Urinary bladder (tissue), 4 donors: ENCODE data around the gene TTLL8. TPM values are rescaled to one million over a fixed set of nuclear protein-coding genes. Genes with fewer than 3 reads are reported as not detected.

Source experiments
- DNase-seq: peaks from one replicate; pipeline ENCODE4 v3.0.0-alpha.2; 2015; ENCODE audit errors: extremely low spot score
- H3K27ac ChIP-seq: one replicate; pipeline ENCODE4 v1.5.1; 2013; ENCODE audit warnings: low read depth, mild to moderate bottlenecking, moderate library complexity
- H3K36me3 ChIP-seq: one replicate; pipeline ENCODE4 v1.6.1; 2013; ENCODE audit warnings: mild to moderate bottlenecking, moderate library complexity; ENCODE audit not compliant: insufficient read depth
- H3K4me1 ChIP-seq: one replicate; pipeline ENCODE4 v1.6.1; 2013; ENCODE audit warnings: mild to moderate bottlenecking, moderate library complexity; ENCODE audit not compliant: insufficient read depth
- H3K4me3 ChIP-seq: one replicate; pipeline ENCODE4 v1.5.1; 2013; ENCODE audit warnings: low read depth, low read length
- WGBS: extraction: QIAGEN DNeasy Blood & Tissue Kit; methylation state at CpG from one replicate; pipeline ENCODE4 v1.1.7; 2013; 5-methylcytosine and 5-hydroxymethylcytosine counted together
- polyA plus RNA-seq: library from polyadenylated mRNA; stranded (reverse); fragments of 200-250 nt; gene quantifications from one replicate; pipeline ENCODE4 v1.2.3, GENCODE V29; 2013
- total RNA-seq: library from RNA; depleted of rRNA; stranded (reverse); fragments of >200 nt; gene quantifications from one replicate; pipeline ENCODE4 v1.2.3, GENCODE V29; 2014
- donor health status: healthy with polysubstance abuse.
- donor health status: healthy.

Gene TTLL8
- total RNA-seq: not detected
- not detected for polyA plus RNA-seq

DNA sequence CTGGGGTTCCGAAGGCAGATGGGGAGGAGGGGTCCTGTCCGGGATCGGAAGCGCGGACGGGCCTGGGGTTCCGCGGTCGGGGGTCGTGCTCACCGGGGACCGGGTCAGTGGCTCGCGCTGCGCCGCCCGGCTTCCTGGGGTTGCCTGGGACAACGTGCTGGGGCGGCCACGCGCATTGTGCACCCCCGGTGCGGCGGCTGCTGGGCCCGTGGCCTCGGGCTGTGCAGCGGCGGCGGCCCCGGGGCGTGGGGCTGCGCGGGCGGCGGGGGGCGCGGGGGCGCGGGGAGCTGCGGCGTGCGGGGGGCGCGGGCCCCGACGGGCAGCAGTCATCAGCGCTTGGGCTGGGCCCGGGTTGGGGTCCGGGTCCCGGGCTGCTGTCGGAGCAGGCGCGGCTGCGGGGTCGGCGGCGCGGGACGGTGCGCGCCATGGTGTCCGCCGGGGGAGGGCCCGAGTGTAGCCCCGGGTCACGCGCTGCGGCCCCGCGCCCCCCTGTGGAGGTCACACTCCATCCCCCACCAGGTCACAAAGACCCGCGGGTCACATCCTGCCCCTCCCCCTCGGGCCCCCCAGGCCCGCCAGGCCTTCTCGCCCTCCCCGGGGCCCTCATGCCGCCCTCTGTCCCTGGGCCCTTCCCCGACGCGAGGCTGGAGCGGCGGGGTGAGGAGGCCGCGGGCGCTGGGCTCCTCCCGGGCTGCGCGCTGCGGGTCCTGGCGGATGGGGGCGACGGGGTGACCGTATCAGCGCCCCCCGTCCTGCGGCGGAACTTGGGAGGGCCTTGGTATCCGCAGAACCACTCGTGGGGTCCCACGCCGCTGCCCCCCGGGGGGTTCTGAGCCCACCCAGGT is at the start of gene TTLL8:
TTLL8 (minus strand) TSS at position 238 of the 845 bp plus-strand sequence.
- H3K36me3 ChIP-seq: no peaks in the 10 kb centered on the region
- WGBS: 13% methylated on average over 101 of the region's 102 CpGs
- H3K4me3 ChIP-seq: no peak within 1 kb of the TSS
- H3K27ac ChIP-seq: no peak within 1 kb of the TSS
- H3K4me1 ChIP-seq: no peaks in the 10 kb centered on the region
- DNase-seq: no peak

DNA sequence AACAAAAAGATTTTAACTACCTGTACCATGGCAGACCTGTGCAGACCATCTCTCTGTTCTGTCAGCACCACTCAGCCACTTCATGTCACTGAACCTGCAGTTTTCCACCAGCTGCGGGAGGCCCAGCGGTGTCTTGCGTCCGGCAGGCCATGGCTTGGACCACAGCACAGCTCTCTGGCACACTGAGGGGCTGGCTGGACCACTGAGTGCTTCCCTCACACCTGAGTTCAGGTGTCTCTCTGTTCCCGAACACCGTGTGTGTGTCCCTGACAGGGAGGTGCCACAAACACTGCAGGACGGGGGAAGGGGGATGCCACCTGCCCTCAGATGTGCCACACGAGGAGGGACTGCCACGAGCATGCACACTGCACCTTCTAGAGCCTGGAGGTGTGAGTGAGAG is 49.4 kb upstream of the TTLL8 start:
- WGBS: 84% methylated on average over 9 of the region's 9 CpGs
- Histone ChIP-seq H3K36me3 (no peaks in the 10 kb centered on the region), H3K27ac (no peak overlapping the region), H3K4me1 (no peaks in the 10 kb centered on the region), H3K4me3 (no peak overlapping the region)
- DNase-seq: no peak

DNA sequence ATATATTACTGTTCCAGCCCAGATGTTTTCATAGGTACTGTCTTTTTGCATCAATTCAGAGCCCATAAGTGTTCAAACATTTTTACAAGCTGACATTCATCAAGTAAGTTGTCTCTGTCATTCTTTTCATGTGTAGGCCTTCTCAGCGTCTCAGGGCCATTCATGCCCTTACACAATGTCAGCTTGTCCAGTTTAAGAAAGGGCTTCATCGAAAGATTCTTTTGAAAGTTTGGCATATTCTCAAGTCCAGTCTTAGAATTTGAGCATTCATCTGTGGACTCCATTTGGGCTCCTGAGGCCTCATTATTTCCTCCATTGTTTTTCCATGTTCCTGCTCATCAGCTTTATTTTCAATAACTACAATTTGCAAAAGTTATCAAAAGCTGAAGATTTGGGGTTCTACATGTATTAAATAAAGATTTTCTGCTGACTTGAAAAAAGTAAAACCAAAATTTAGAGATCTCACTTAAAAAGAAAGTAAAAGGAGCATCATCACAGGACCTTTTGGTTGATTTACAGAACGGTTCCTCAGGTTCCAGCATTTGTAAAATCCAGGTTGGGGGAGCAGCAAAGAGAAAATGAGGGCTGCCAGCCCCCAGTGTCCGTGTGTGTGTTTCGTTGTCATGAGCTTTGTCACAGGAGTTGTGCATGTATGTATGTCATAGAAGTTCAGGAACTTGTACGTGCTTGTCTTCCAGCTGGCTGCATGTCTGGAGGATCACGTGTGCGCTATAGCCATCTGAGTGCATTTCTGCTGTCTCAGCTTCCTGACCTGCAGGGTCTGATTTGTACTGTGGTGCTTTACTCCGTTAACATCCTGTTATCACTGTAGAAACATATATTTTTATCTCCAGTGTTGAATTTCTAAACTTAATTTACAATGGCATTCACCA is 47.4 kb upstream of the TTLL8 start:
- no peaks in the 10 kb centered on the region for H3K36me3 ChIP-seq
- no peak overlapping the region for H3K4me3 ChIP-seq
- WGBS: 34% methylated on average over 9 of the region's 9 CpGs
- no peak overlapping the region for H3K27ac ChIP-seq
- no peaks in the 10 kb centered on the region for H3K4me1 ChIP-seq
- DNase-seq: no peak

DNA sequence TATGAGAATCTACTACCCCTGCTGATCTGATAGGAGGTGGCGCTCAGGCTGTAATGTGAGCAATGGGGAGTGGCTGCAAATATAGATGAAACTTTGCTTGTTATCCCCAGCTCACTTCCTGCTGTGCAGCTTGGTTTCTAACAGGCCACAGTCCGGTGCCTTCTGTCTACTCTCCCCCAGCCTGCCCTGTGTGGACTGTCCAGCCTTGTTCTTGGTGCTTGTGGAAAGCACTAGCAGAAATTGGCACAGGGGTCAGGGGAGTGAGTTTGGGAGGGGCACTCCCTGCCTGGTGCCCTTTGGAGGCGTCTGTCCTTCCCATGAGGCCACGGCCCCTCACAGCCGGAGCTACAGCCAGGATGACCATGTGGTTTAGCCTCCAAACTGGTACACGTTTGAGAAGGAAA is 46.0 kb upstream of the TTLL8 start:
- Histone ChIP-seq H3K27ac (no peak overlapping the region), H3K36me3 (no peaks in the 10 kb centered on the region), H3K4me1 (no peaks in the 10 kb centered on the region), H3K4me3 (no peak overlapping the region)
- 69% methylated on average over 6 of the region's 6 CpGs for WGBS
- no peak for DNase-seq

DNA sequence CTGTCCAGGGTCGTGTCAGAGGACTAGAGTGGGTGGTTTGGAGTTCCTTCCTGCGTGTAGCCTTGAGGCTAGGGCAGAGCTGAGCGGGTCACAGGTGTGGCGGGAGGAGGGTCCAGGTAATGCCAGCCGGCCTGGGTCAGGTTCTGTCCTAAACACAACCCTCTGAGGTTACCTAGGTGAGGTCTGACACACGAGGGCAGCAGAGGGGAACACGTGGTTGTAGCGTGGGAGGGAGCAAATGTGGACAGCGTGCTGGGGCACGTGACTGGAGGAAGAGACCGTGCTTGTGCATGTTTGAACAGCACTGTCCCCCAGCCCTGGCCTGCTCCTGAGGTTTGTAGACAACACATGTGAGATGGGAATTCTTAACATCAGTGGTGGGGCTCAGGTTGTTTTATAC is 44.8 kb upstream of the TTLL8 start:
- no peak for DNase-seq
- Histone ChIP-seq H3K4me3 (no peak overlapping the region), H3K4me1 (no peaks in the 10 kb centered on the region), H3K27ac (no peak overlapping the region), H3K36me3 (no peaks in the 10 kb centered on the region)
- 68% methylated on average over 11 of the region's 11 CpGs for WGBS

DNA sequence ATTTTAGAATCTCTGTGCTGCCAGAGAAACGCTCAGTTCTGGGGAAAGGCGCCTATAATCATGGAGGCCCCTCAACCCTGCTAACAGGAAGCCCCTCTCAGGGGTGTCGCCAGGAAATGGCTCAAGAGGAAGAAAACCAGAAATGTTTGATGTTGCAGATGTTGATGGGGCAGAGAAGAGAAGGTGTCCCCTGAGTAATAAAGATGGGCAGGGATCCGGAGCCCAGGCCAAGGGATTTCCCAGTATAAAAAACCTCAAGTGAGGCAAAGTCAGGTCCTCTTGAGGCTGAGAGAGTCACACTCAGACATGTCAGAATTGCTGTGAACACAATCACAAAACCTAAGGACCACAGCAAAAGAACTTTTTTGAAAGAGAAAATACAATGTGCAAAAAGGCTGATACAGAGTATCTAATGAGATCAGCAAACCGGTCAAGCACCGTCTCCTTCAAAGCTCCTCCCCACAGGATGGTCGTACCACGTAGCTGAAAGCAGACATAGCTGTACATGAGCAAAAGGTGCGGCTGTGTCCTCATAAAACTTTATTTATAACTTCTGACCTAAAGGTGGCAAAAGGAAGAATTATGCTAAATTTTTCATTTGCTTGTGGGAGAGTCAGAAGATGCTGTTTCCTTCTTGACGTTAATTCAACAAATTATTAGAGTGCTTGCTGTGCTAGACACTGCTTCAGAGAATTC is 43.9 kb upstream of the TTLL8 start:
- Histone ChIP-seq H3K4me1 (no peaks in the 10 kb centered on the region), H3K4me3 (no peak overlapping the region), H3K36me3 (no peaks in the 10 kb centered on the region), H3K27ac (no peak overlapping the region)
- 73% methylated on average over 10 of the region's 10 CpGs for WGBS
- no peak for DNase-seq

DNA sequence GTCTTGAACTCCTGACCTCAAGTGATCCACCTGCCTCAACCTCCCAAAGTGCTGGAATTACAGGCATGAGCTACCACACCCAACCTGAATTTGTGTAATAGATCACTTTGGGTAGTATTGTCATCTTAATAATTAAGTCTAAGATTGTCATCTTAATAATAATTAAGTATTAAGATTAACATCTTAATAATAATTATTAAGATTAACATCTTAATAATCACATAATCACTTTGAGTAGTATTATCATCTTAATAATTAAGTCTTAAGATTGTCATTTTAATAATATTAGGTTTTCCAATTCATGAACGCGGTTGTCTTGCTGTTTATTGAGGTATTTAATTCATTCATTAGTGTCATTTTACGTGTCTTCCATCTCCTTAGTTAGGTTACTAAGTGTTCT is 40.0 kb upstream of the TTLL8 start:
- Histone ChIP-seq H3K27ac (no peak overlapping the region), H3K36me3 (no peaks in the 10 kb centered on the region), H3K4me3 (no peak overlapping the region), H3K4me1 (no peaks in the 10 kb centered on the region)
- WGBS: 92% methylated on average over 3 of the region's 3 CpGs
- DNase-seq: no peak

DNA sequence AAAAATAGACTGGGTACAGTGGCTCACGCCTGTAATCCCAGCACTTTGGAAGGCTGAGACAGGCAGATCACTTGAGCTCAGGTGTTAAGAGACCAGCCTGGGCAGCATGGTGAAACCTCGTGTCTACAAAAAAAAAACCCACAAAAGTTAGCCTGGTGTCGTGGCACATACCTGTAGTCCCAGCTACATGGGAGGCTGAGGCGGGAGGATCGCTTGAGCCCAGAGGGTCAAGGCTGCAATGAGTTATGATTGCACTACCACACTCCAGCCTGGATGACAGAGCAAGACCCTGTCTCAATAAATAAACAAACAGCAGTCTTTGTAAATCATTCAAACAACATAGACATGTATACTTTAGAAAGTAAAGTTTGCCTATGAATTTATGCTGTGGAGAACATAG is 34.2 kb upstream of the TTLL8 start:
- no peaks in the 10 kb centered on the region for H3K36me3 ChIP-seq
- no peak overlapping the region for H3K4me3 ChIP-seq
- no peak overlapping the region for H3K27ac ChIP-seq
- 73% methylated on average over 5 of the region's 5 CpGs for WGBS
- no peaks in the 10 kb centered on the region for H3K4me1 ChIP-seq
- DNase-seq: no peak

DNA sequence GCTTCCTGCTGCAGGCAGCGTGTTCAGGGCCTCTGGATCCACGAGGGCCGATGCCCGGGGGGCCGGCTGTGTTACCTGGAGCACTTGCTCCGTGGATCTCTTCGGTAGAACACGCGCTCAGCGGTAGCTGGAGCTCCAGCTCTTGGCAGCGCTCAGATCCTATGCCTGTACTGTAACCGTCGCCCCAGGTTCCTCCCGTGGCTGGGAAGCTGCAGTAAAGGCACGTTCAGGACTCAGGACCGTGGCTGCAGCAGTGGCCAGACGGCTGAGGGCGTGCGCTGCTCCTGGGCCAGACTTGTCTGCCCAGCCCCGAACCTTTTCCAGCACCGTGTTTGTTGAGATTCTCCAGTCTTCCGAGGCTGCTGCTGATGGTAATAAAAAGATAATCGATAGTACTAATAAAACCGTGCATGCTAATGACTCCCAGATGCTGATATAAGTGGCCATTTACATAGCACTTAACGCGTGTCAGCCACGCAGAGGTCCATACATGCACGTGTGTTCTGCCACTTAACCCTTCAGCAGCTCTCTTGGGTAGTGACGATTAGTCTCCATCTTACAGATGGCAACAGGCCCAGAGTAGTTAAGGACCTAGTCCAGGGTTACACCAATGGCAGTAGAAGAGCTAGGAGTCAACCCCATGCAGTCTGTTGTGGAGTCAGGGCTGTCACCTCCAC is 33.1 kb upstream of the TTLL8 start:
- no peaks in the 10 kb centered on the region for H3K4me1 ChIP-seq
- H3K27ac ChIP-seq: no peak overlapping the region
- 60% methylated on average over 29 of the region's 29 CpGs for WGBS
- no peak overlapping the region for H3K4me3 ChIP-seq
- no peak for DNase-seq
- no peaks in the 10 kb centered on the region for H3K36me3 ChIP-seq

DNA sequence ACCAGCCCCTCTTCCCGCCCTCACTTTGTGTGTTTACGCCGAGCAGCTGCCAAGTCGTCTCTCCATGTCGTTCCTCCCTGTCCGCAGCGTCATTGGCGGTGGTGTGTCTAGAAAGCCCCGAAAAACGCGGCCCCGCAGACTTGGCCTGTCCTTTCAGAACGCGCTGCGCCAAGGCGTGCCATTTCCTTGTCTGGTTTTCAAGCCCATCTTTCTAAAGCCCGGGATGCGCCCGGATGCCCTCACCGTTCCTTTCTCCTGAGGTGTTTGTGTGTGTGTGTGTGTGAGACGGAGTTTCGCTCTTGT is 32.3 kb upstream of the TTLL8 start:
- no peak overlapping the region for H3K27ac ChIP-seq
- 95% methylated on average over 22 of the region's 22 CpGs for WGBS
- no peaks in the 10 kb centered on the region for H3K4me1 ChIP-seq
- no peak for DNase-seq
- no peak overlapping the region for H3K4me3 ChIP-seq
- H3K36me3 ChIP-seq: no peaks in the 10 kb centered on the region

DNA sequence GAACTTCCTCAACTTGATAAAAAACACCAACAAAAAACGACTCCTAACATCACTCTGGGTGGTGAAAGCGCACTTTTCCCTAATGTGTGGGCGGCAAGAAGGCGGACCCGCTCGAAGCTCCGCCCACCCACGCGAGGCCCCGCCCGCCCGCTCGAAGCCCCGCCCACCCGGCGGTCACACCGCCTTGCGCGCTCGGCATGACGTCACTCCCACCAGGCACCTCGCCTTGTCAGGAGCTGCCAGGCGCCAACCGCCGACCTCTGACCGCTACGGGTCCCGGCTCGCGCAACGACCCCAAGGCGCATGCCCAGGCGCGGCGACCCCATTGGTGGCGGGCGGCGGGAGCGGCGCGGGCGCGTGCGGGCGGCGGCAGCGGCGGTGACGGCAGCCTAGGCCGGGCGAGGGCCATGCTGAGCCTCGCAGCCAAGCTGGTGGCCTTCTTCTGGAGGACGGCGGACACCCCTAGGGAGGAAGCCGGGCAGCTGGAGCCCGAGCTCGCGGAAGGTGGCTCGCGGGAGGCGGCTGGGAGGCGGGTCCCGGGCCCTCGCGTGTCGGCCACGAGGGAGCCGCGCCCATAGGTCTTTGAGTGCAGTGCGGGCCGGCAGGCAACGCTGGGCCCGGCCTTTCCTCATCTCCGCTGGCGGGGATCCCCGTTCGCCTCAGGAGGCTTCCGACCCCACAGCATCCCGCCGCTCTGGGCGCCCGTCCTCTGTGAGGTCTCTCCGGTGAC is 31.7 kb upstream of the TTLL8 start, which contains the start of gene MOV10L1:
MOV10L1 (plus strand) TSS at position 325 of the 730 bp plus-strand sequence; CDS start at position 408, 83 bp downstream.
- H3K27ac ChIP-seq: no peak within 1 kb of the TSS

DNA sequence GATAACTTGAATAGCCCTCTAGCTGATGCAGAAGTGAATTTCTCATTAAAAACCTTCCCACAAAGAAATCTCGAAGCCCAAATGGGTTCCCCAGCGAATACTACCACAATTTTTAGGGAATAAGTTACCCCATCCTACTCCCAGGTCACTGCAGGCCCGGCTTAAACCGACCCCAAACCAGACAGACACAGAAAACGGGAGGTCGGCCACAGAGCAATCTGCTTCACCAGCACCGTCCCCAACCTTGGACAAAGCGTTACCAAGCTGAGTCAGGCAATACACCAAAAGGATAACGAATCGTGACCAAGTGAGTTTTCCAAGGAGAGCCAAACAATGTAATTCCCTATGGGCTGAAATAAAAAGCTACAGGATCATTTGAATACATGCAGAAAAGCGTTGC is 31.1 kb upstream of the TTLL8 start:
- 86% methylated on average over 11 of the region's 11 CpGs for WGBS
- Histone ChIP-seq H3K4me3 (no peak overlapping the region), H3K36me3 (no peaks in the 10 kb centered on the region), H3K27ac (no peak overlapping the region), H3K4me1 (no peaks in the 10 kb centered on the region)
- DNase-seq: no peak

More for the DNA sequence above, 31.7 kb upstream of the TTLL8 start, which contains the start of gene MOV10L1:
- Histone ChIP-seq H3K4me1 (no peaks in the 10 kb centered on the region), H3K36me3 (no peaks in the 10 kb centered on the region), H3K4me3 (no peak within 1 kb of the TSS)
- DNase-seq: no peak
- WGBS: 51% methylated on average over 83 of the region's 83 CpGs
